Astrocyte (in vitro differentiated cells and primary cell): ENCODE data around the gene ASXL1.
"Not testable (repeated sequence)": the region's sequence is repeated elsewhere in the genome, so short reads cannot be mapped to it uniquely, and the experiment has no call there.

Experiments
- EZH2 ChIP-seq: IDR thresholded peaks from 2 replicates; pipeline ENCODE4 v1.6.1; 2012; ENCODE audit warnings: mild to moderate bottlenecking, low read length, inconsistent platforms; ENCODE audit not compliant: insufficient read depth
- TF ChIP-seq, protein P1 (sequence below): IDR thresholded peaks from 2 replicates; pipeline ENCODE4 v1.5.1; 2011; ENCODE audit warnings: low read depth, mild to moderate bottlenecking, inconsistent platforms, low read length, moderate library complexity; ENCODE audit not compliant: insufficient read depth

GRCh38 chr20:32380037-32380436 is 21.9 kb downstream of the ASXL1 start:
- TF ChIP-seq, protein P1, sequence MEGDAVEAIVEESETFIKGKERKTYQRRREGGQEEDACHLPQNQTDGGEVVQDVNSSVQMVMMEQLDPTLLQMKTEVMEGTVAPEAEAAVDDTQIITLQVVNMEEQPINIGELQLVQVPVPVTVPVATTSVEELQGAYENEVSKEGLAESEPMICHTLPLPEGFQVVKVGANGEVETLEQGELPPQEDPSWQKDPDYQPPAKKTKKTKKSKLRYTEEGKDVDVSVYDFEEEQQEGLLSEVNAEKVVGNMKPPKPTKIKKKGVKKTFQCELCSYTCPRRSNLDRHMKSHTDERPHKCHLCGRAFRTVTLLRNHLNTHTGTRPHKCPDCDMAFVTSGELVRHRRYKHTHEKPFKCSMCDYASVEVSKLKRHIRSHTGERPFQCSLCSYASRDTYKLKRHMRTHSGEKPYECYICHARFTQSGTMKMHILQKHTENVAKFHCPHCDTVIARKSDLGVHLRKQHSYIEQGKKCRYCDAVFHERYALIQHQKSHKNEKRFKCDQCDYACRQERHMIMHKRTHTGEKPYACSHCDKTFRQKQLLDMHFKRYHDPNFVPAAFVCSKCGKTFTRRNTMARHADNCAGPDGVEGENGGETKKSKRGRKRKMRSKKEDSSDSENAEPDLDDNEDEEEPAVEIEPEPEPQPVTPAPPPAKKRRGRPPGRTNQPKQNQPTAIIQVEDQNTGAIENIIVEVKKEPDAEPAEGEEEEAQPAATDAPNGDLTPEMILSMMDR: not testable (repeated sequence)
- TF ChIP-seq EZH2: not testable (repeated sequence)
